Ovary (tissue), 9 donors: ENCODE data around the gene TTC38. TPM values are rescaled to one million over a fixed set of nuclear protein-coding genes. Genes with fewer than 3 reads are reported as not detected.

ENCODE experiments used
- DNase-seq, 5 donors: peaks; one replicate each; pipeline ENCODE4 v3.0.0-alpha.2; 2019 to 2020
- H3K27ac ChIP-seq, 2 donors: fragments of 200-600 bp; one replicate each; pipeline versions ENCODE4 v1.5.1 to v1.8.0; 2019 to 2022
- H3K27me3 ChIP-seq: fragments of 200-600 bp; one replicate; pipeline ENCODE4 v1.8.0; 2022
- H3K36me3 ChIP-seq: fragments of 200-600 bp; sonication (generic); one replicate; pipeline ENCODE4 v1.5.1; 2019
- H3K4me1 ChIP-seq: one replicate; pipeline ENCODE4 v1.8.1; 2013; ENCODE audit warnings: mild to moderate bottlenecking, moderate library complexity; ENCODE audit not compliant: insufficient read depth
- H3K4me3 ChIP-seq: fragments of 200-600 bp; sonication (generic); one replicate; pipeline ENCODE4 v1.5.1; 2017
- H3K9me3 ChIP-seq, 2 donors: fragments of 200-600 bp in 1 of 2; sonication (generic) in 1 of 2; one replicate each; pipeline versions ENCODE4 v1.5.1 to v1.8.1; 2013 to 2019; ENCODE audit warnings: mild to moderate bottlenecking in 1 of 2, moderate library complexity in 1 of 2
- EP300 ChIP-seq: sonication (generic); formaldehyde crosslinking; IDR thresholded peaks from one replicate; pipeline ENCODE4 v1.6.1; 2017; ENCODE audit warnings: antibody characterized with exemption
- POLR2A ChIP-seq: fragments of 450-650 bp; IDR thresholded peaks from one replicate; pipeline ENCODE4 v1.6.1; 2017; ENCODE audit warnings: antibody characterized with exemption, mild to moderate bottlenecking, moderate library complexity
- WGBS, 3 donors: extraction: QIAGEN DNeasy Blood & Tissue Kit in 1 of 3; methylation state at CpG; one replicate each; pipeline versions ENCODE4 v1.1.5 to v1.1.7; 2013 to 2017; 5-methylcytosine and 5-hydroxymethylcytosine counted together
- intact Hi-C, 4 donors: fragments of 100-400 bp; cut with DNase I; formaldehyde crosslinking; loops; one replicate each; pipeline versions ENCODE4 v1.11.0 to v1.15.1; 2022 to 2023
- polyA plus RNA-seq, 2 donors: library from polyadenylated mRNA; stranded (reverse); fragments of 200-250 nt in 1 of 2; fragments of 350-450 nt in 1 of 2; fragmentation: Illumina TruSeq in 1 of 2; extraction: RNeasy Lipid Tissue Mini Kit (QIAGEN cat#74804) in 1 of 2; gene quantifications; one replicate each; pipeline ENCODE4 v1.2.3, GENCODE V29; 2013 to 2014
- total RNA-seq, 7 donors: library from RNA; depleted of rRNA in 2 of 7; stranded (reverse); fragments of >200 nt in 2 of 7; fragmentation: NEBNext Ultra II Directional in 3 of 7; extraction: Animal tissue kit (Norgen Biotek cat#: 25700) in 3 of 7; gene quantifications; one replicate each; pipeline versions ENCODE4 v1.1.0 to v1.2.4, GENCODE V29; 2016 to 2023
- TF ChIP-seq, protein P1 (sequence below), 3 donors: fragments of 450-650 bp in 2 of 3; fragments of 200-600 bp in 1 of 3; IDR thresholded peaks; one replicate each; pipeline versions ENCODE4 v1.5.1 to v1.8.0; 2016 to 2022; ENCODE audit warnings: antibody characterized with exemption in 3 of 3, mild to moderate bottlenecking in 1 of 3
- donor health status: DM: no; HTN: no; CAD: no; lungs with moderate emphysema.
- donor health status: DM: no; HTN: no; CAD: no.
- donor health status: Bipolar disorder and iron deficiency.
- donor health status: DM: yes; HTN: yes; CAD: no.
- donor health status: DM: no; HTN: no; CAD: no.
- donor health status: DM: yes; HTN: yes; CAD: no.

TTC38 gene
- total and polyA plus RNA-seq, 9 donors: 27.3 to 58.3 (median 42.3) TPM

DNA sequence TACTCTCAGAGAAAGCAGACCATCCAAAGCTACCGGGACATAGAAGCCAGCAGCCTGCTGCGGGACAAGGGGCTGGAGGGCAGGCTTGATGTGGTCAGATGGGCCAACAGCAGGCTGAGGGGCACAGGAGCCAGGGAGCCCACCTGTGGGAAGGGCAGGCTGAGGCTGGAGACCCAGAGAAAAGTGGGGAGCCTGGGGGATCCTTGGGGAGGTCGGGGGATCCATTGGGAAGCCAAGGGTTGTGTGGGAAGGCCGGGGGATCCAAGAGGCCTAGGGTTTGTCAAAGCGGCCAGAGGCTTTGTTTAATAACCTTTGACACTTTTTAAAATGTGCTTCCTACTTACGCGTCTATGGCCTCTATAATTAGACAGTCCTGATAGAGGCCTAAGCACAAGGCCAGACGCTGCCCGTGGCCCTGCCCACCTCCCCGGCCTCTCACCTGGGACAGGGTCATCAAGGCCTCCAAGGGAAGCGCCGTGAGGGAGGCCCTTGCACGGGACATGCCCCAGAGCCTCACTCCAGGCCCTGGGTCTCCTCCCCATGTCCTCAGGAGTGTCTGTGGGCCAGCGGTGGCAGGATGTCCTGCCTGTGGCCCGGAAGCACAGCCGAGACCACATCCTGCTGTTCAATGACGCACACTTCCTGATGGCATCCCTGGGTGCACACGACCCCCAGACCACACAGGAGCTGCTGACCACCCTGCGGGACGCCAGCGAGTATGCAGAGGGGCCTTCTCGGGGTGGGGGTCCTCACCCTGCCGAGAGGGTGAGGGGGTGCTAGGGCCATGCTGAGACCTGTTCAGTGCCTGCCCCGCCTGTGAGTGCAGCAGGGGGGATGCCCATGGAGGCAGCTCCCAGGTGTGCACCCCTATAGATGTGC lies 20.3 kb downstream of the TTC38 start:
- Histone ChIP-seq H3K27ac (no peak overlapping the region), H3K4me3 (no peak overlapping the region), H3K36me3 (no peaks in the 10 kb centered on the region), H3K4me1 (no peaks in the 10 kb centered on the region), H3K9me3 (no peaks in the 10 kb centered on the region), H3K27me3 (no peaks in the 10 kb centered on the region)
- TF ChIP-seq, protein P1, sequence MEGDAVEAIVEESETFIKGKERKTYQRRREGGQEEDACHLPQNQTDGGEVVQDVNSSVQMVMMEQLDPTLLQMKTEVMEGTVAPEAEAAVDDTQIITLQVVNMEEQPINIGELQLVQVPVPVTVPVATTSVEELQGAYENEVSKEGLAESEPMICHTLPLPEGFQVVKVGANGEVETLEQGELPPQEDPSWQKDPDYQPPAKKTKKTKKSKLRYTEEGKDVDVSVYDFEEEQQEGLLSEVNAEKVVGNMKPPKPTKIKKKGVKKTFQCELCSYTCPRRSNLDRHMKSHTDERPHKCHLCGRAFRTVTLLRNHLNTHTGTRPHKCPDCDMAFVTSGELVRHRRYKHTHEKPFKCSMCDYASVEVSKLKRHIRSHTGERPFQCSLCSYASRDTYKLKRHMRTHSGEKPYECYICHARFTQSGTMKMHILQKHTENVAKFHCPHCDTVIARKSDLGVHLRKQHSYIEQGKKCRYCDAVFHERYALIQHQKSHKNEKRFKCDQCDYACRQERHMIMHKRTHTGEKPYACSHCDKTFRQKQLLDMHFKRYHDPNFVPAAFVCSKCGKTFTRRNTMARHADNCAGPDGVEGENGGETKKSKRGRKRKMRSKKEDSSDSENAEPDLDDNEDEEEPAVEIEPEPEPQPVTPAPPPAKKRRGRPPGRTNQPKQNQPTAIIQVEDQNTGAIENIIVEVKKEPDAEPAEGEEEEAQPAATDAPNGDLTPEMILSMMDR (IDR thresholded peaks at IDR 0.05): no peak
- TF ChIP-seq EP300: no peak
- TF ChIP-seq POLR2A: no peak
- DNase-seq: no peak
- 77 to 85% (median 78%) methylated on average over 20 to 24 of the region's 24 CpGs for WGBS, 3 donors
- intact Hi-C loops: no loop called here

DNA sequence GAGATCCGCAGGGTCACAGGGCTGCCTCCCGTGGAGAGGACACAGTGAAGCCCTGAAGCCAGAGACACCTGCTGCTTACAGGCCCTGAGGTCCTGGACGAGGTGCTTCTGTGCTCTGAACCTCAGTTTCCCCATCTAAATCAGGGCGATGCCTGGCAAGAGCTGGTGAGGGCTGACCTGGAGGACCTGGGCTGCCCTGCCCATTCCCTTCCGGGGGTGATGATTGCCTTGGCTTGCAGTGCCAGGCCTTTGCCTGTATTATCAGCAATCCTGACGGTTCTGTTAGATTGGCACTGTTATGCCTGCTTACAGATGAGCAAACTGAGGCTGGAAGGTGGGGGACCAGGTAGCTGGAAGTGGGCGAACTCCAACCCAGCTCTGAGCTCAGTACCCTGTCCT lies 21.0 kb downstream of the TTC38 start:
- WGBS, 3 donors: 81 to 88% (median 87%) methylated on average over 5 to 7 of the region's 7 CpGs
- TF ChIP-seq, protein P1 (IDR thresholded peaks at IDR 0.05): no peak
- TF ChIP-seq POLR2A: no peak
- TF ChIP-seq EP300: no peak
- H3K27me3 ChIP-seq: no peaks in the 10 kb centered on the region
- no peaks in the 10 kb centered on the region for H3K4me1 ChIP-seq
- no peaks in the 10 kb centered on the region for H3K9me3 ChIP-seq
- no peak overlapping the region for H3K4me3 ChIP-seq
- no peak overlapping the region for H3K27ac ChIP-seq
- intact Hi-C loops: no loop called here
- DNase-seq: no peak
- H3K36me3 ChIP-seq: no peaks in the 10 kb centered on the region

DNA sequence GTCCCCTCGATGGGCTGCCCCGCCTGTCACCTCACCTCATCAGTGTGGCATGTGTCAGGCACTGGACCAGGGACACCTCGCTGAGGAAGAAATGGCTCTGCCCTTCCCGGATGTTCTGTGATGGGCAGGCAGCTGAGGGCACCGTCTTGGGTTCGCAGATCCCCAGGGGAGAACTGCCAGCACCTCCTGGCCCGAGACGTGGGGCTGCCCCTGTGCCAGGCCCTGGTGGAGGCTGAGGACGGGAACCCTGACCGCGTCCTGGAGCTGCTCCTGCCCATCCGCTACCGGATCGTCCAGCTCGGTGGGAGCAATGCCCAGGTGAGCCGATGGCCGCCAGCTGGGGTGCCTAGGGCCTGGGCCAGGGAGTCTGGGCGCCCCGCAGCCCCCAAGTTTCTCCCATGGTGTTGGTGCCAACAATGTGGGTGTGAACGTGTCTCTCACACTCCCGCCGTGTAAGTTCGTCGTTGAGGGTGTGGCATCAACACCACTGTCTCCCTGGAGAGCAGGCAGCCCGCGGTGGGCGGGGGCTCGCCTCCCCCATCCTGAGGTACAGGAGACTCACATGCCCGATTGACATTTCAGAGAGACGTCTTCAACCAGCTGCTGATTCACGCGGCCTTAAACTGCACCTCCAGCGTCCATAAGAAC lies 21.6 kb downstream of the TTC38 start:
- H3K9me3 ChIP-seq: no peaks in the 10 kb centered on the region
- H3K27me3 ChIP-seq: no peaks in the 10 kb centered on the region
- H3K4me3 ChIP-seq: no peak overlapping the region
- 77 to 86% (median 82%) methylated on average over 33 of the region's 33 CpGs for WGBS, 3 donors
- no peaks in the 10 kb centered on the region for H3K4me1 ChIP-seq
- no peak overlapping the region for H3K27ac ChIP-seq
- intact Hi-C loops: no loop called here
- no peak for DNase-seq
- no peak for TF ChIP-seq EP300
- TF ChIP-seq, protein P1 (IDR thresholded peaks at IDR 0.05): no peak
- no peak for TF ChIP-seq POLR2A
- no peaks in the 10 kb centered on the region for H3K36me3 ChIP-seq

DNA sequence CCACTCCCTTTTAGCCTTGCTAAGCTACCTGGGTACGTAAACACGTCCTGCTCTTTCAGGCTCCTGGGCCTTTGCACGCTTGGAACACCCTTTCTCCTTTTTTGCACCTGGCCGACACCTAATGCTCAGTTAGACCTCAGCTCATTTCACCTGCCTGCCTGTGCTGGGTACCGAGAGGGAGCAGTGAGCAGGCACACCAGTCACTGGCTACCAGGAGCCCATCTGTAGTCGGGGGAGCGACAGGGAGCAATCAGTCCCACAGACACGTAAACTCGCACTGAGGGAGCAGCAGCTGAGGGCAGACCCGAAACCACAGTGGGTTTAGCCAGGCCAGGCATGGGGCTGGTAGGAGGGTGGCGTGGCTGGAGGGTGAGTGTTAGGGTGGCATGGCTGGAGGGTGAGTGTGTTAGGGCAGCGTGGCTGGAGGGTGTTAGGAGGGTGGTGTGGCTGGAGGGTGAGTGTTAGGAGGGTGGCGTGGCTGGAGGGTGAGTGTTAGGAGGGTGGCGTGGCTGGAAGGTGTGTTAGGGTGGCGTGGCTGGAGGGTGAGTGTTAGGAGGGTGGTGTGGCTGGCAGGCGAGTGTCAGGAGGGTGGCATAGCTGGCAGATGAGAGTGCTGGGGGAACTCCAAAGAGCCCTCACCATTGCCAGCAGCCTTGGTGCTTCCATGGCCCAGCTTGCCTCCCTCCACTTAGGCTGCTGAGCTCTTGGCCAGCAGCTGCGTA lies 22.5 kb downstream of the TTC38 start:
- Histone ChIP-seq H3K4me3 (no peak overlapping the region), H3K36me3 (no peaks in the 10 kb centered on the region), H3K27ac (no peak overlapping the region), H3K27me3 (no peaks in the 10 kb centered on the region), H3K4me1 (no peaks in the 10 kb centered on the region), H3K9me3 (no peaks in the 10 kb centered on the region)
- intact Hi-C loops: loop anchor here in 1 of 4 donors (10.0 kb wide), 1 partner anchor 295 kb away; no protein-coding TSS in a partner anchor
- TF ChIP-seq, protein P1 (IDR thresholded peaks at IDR 0.05): no peak
- TF ChIP-seq POLR2A (no peak), EP300 (no peak)
- WGBS, 3 donors: 92 to 98% (median 95%) methylated on average over 17 of the region's 17 CpGs
- no peak for DNase-seq
